RWPE2 (cell line): ENCODE measurements around the gene SLC25A21.

Experiments
- ATAC-seq: fragments of 200-7000 bp; cut with Tn5 transposase; 3 replicates; pipeline ENCODE4 v1.9.1; 2021; ENCODE audit warnings: low read depth
- DNase-seq: peaks from one replicate; pipeline ENCODE4 v3.0.0-alpha.2; 2020; ENCODE audit warnings: low spot score
- H3K27ac ChIP-seq: fragments of 450-650 bp; 2 replicates; pipeline ENCODE4 v1.5.1; 2017; ENCODE audit warnings: mild to moderate bottlenecking; ENCODE audit not compliant: poor library complexity, severe bottlenecking
- H3K27me3 ChIP-seq: fragments of 250-450 bp; sonication (Bioruptor Pico); 2 replicates; pipeline ENCODE4 v1.5.1; 2021; ENCODE audit warnings: mild to moderate bottlenecking, moderate library complexity; ENCODE audit not compliant: insufficient read depth, poor library complexity, severe bottlenecking
- H3K36me3 ChIP-seq: fragments of 250-450 bp; sonication (Bioruptor Pico); 2 replicates; pipeline ENCODE4 v1.5.1; 2020; ENCODE audit warnings: low read depth, mild to moderate bottlenecking, moderate library complexity
- H3K4me1 ChIP-seq: fragments of 250-450 bp; sonication (Bioruptor Pico); 2 replicates; pipeline ENCODE4 v1.5.1; 2021; ENCODE audit warnings: mild to moderate bottlenecking, moderate library complexity; ENCODE audit not compliant: insufficient read depth, poor library complexity, severe bottlenecking
- H3K4me3 ChIP-seq: fragments of 250-450 bp; sonication (Bioruptor Pico); 2 replicates; pipeline ENCODE4 v1.5.1; 2021; ENCODE audit warnings: mild to moderate bottlenecking, moderate library complexity; ENCODE audit not compliant: severe bottlenecking
- H3K9me3 ChIP-seq: fragments of 250-450 bp; sonication (Bioruptor Pico); 2 replicates; pipeline ENCODE4 v1.5.1; 2021; ENCODE audit warnings: mild to moderate bottlenecking, moderate library complexity; ENCODE audit not compliant: severe bottlenecking
- CTCF ChIP-seq: fragments of 450-650 bp; IDR thresholded peaks from one replicate; pipeline ENCODE4 v1.5.1; 2017; ENCODE audit warnings: mild to moderate bottlenecking, moderate library complexity; ENCODE audit not compliant: poor library complexity, severe bottlenecking

Gene SLC25A21

DNA sequence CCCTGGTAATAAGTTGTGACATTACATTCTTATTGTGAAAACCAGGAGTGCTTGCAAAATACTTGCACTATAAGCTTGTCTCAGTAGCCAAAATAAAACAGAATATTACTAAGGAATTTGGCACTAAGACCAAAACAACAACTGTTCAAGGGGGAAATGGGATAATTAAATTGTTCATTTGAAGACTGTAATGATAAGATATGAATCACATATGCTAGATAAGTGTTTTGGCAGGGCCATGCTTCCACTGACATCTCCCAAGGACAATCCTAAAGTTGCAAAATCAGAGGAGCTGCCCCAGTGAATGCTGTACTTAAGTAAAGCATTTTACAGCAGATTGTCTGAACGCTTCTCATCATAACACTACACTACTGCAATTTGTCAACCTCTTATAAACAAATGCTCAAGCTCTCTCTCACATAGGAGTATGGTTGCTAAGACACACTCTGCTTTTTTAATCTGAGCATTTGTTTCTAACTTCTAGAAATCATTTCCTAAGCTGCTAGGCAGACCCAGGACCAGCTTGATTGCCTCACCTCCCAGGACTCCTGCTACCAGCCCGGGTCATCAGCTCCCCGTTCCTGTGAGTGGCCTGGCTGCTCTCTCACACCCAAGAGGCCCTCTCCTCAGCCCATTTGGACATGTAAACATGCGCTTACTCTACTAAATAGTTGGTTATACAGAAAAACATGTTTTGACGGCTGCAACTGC is 319.3 kb downstream of the SLC25A21 start:
- DNase-seq (no peak), ATAC-seq (no peak)
- H3K4me1 ChIP-seq = no peaks in the 10 kb centered on the region
- H3K9me3 ChIP-seq = no peaks in the 10 kb centered on the region
- no peaks in the 10 kb centered on the region for H3K27me3 ChIP-seq
- no peak for TF ChIP-seq CTCF
- H3K27ac ChIP-seq = no peak overlapping the region
- no peaks in the 10 kb centered on the region for H3K36me3 ChIP-seq
- H3K4me3 ChIP-seq = no peak overlapping the region

- no peak overlapping the region for H3K27ac ChIP-seq
- peaks cover 3% of the 10 kb centered on the region for H3K27me3 ChIP-seq
- ATAC-seq (no peak), DNase-seq (no peak)
- no peaks in the 10 kb centered on the region for H3K36me3 ChIP-seq
- H3K9me3 ChIP-seq = no peaks in the 10 kb centered on the region
- no peak overlapping the region for H3K4me3 ChIP-seq
- H3K4me1 ChIP-seq = no peaks in the 10 kb centered on the region
- no peak for TF ChIP-seq CTCF
These were observed 324.2 kb downstream of the SLC25A21 start for GRCh38 chr14:36848213-36848612.

GRCh38 chr14:36847366-36847765 is 325.0 kb downstream of the SLC25A21 start:
- DNase-seq (no peak), ATAC-seq (no peak)
- peaks cover 3% of the 10 kb centered on the region for H3K27me3 ChIP-seq
- no peaks in the 10 kb centered on the region for H3K4me1 ChIP-seq
- no peaks in the 10 kb centered on the region for H3K9me3 ChIP-seq
- no peak overlapping the region for H3K4me3 ChIP-seq
- H3K36me3 ChIP-seq = no peaks in the 10 kb centered on the region
- no peak for TF ChIP-seq CTCF
- no peak overlapping the region for H3K27ac ChIP-seq

DNA sequence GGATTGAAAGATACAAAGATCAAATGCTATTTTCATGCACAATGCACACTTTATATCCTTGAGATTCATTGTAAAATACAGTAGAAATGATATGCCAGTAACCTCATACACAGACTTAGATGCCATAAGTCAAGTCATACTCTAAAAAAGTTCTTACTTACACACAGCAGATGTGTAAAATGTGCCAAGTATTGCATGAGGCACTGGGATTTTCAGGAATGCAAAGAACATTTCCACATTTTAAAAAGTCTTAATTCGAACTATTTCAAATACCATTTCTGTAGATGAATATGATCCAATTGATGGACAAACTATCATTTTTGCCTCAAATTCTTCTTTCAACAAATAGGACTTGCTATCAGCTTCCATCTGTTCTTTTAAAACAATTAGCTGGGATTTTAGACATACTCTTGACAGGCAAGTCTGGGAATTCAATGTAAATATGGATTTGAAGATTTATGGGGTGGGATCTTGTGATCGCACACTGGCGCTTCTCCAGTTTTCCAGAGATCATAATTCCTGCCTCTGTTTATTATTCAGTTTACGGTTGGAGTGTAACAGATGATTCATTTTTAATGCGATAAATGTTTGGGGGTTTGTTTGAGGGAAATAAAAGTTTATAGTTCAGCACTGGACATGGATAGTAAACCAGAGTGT is 326.9 kb downstream of the SLC25A21 start:
- no peak for ATAC-seq
- Histone ChIP-seq H3K4me1 (no peaks in the 10 kb centered on the region), H3K4me3 (no peak overlapping the region), H3K9me3 (no peaks in the 10 kb centered on the region), H3K36me3 (no peaks in the 10 kb centered on the region), H3K27me3 (peaks cover 3% of the 10 kb centered on the region), H3K27ac (no peak overlapping the region)
- TF ChIP-seq CTCF = no peak
- DNase-seq = no peak
